GM18907 (cell line): Measurements from ENCODE around the gene TXLNG.
"Not testable (repeated sequence)": the region's sequence is repeated elsewhere in the genome, so short reads cannot be mapped to it uniquely, and the experiment has no call there.

Source experiments
- ATAC-seq: cut with Tn5 transposase; IDR thresholded peaks from one replicate; pipeline ENCODE4 v1.9.1; 2021; ENCODE audit warnings: mild to moderate bottlenecking, moderate library complexity; ENCODE audit not compliant: unreplicated experiment

TXLNG gene

GRCh38 chrX:16784440-16784839, 1.8 kb upstream of the TXLNG start:
- not testable (repeated sequence) for ATAC-seq

- ATAC-seq: peak; percentile 3
These were observed 773 bp upstream of the TXLNG start for GRCh38 chrX:16785247-16786138.

DNA sequence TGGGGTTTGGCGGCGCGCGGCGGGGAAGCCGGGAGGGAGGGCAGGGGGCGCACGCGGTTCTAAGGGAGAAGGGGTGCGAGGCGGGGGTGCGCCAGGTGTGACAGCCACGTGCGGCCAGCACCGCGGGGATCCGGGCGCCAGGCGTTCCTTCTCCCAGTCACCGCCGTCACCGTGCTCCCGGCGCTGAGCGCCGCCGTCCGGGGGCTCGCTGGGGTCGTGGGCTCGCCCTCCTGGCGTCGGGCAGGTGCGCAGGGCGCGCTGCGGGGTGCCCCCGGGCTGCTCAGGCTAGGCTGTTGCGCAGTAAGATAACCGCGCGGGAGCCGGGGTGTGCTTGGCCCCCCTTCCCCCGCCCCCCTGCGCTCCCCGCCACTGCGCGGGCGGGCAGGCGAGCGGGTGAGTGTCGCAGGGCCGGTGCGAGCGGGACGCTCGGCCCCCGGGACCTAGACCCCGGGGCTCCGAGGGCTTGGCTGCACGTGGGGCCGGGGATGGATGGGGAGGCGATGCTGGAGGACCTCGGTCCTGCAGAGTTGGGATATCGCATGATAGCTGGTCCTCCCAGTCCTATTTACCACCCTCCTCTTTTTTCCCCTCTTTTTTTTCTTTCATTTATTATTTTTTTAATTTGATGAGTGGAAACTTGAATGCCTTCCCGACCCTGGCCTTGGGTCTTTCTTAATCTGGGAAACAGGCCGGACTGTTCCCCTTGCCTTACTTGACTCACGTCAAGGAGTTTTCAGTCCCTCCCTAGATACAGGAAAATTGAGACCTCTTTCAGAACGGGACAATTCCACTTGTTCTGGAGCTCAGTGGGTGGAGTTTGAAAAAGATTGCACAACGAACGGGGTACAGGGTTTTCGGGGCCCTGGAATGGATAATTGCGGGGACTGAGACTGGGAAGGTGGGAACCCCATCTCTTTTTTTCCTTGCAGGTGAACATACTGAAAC, 797 bp downstream of the TXLNG start:
- peak; percentile 23 for ATAC-seq

- no peak for ATAC-seq
These were observed 2.2 kb downstream of the TXLNG start for GRCh38 chrX:16788477-16788876.

DNA sequence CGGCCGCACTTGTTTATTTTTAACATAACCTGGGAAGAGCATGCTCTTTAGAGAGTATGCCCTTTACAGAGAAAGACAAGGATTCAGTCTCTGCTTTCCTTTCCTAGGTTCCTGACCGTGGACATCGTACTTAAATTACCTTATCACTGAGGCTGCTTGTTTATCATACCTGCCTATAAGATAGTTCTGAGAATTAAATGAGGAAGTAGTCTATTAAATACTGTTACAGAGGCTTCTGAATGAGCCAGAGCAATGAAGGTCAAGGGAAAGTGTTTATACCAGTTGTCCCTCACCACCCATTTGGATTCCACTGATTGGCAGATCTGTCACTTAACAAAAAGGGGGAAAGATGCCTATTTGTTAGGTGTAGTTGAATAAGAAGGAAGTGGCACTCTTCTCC, 10.0 kb downstream of the TXLNG start:
- no peak for ATAC-seq

GRCh38 chrX:16797358-16797757, 11.1 kb downstream of the TXLNG start:
- ATAC-seq: no peak

DNA sequence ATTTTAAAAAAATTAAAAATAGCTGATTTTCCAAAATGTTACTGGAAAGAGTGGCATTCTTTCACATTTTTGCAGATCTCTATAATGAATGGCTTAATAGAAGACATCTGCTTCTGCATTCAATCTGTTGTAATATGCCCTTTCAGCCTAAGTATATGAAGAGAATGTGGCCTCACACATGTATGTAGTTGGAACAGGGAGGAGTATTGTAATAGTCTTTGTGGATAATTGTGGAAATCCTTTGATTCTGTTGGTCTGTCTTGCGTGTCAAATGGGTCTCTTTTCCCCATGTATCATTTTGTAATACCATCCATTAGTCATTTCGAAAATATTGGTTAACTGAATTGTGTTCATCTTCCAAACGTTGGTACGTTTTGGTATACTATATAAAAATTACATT, 11.6 kb downstream of the TXLNG start:
- no peak for ATAC-seq

- no peak for ATAC-seq
These were observed 18.7 kb downstream of the TXLNG start for GRCh38 chrX:16804923-16805464.

- no peak for ATAC-seq
These were observed 21.3 kb downstream of the TXLNG start for GRCh38 chrX:16807548-16807947.

DNA sequence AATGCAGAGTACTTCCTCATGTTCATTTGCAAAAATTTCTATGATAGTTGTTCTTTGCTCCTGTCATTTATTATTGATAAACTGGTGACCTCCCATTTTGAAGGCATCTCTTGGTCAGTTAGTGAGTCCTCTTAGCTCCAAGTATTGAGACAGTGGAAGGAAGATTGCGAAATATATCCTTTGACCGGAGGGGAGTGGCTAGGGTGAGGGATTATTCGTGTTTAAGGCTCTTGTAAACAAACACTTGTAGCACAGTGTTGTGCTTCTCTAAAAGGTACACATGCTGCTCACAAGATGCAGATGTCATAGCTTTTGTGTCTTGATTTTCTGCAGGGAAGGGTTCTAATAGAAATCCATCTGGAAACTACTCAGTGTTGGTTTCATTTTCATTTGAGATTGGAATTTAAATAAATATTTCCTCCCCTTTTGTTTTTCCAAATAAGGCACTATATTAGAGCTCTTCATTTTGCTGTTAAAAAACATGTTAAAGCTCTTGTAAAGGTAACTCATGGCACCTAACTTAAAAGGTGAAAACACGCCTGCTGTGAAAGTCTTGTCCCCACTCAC, 21.8 kb downstream of the TXLNG start:
- no peak for ATAC-seq

DNA sequence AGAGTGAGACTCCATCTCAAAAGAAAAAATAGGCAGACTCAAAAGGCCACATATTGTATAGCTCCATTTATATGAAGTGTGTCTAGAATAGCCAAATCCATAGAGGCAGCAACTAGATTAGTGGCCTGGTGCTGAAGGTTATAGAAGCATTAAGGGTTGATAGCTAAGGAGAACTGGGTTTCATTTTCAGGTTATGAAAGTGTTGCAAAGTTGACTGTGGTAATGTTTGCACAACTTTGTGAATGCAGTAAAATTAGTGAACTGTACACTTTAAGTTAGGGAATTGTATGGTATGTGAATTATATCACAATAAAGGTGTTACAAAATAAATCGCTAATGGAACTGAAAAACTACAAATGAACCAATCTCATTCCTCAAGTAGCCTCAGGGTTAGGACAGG, 28.3 kb downstream of the TXLNG start:
- ATAC-seq: no peak

DNA sequence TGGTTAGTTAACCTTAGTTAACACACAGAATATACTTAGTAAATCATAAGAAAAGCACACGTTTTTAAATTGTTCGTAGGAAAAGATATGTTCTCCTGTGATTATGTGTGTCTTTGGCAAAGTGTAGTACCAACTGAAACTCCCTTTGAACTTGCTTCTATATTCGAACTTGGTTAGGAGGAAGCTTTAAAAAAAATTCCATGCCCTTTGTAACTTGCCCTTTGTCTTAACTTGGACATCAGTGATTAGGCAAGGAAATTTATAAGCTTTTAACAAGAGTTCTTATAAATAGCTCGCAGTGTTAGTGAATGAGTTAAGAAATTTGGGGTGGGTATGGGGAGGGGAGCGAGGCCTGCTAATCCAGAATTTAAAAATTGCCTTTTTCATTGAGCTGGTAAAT, 33.4 kb downstream of the TXLNG start:
- ATAC-seq: no peak

DNA sequence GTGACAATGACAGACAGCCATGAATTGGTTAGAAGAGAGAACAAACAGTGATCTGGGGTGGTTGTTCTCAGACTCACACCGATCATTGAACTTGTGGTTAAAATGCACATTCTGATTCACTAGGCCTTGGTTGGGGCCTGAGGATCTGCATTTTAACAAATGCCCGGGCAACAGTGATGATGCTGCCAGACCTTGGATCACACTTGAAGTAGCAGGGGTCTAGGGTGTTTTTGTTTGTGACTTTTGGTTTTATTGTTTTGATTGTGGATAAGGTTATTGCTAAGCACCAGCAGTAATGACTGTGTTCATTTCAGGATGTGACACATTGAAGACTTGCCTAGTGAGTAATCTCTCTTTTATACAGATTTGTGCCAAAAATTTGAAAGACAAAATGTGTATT, 36.5 kb downstream of the TXLNG start:
- no peak for ATAC-seq

DNA sequence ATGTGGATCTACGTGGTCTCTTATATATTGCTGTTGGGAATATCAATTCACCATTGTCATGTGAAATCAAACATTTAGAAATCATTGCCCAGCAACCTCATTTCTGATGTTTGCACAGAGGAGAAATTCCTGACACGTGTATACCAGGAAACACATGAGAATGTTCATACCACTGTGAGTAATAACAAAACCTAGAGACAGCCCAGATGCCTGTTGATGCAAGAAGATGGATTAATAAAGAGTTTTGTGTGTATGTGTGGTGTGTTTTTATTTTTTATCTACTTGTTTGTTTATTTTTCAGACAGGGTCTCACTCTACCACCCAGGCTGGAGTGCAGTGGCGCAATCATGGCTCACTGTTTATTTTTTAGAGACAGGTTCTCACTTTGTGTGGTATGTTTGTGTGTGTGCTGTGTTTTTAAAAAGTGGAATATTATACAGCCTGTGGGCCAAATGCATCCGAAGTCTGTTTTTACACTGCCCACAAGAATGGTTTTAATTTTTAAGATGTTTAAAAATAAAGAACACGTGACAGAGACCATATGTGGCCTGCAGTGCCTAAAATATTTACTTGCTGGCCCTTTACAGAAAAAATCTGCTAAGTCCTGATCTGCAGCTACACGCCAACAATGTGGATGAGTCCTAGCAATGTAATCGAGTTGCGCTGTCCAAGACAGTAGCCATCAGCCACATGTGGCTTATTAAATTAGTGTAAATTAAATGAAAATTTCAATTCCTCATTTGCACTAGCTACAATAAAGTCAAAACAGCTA, 39.2 kb downstream of the TXLNG start:
- ATAC-seq: no peak

GRCh38 chrX:16826207-16826606, 39.9 kb downstream of the TXLNG start:
- peak; percentile 61 for ATAC-seq

DNA sequence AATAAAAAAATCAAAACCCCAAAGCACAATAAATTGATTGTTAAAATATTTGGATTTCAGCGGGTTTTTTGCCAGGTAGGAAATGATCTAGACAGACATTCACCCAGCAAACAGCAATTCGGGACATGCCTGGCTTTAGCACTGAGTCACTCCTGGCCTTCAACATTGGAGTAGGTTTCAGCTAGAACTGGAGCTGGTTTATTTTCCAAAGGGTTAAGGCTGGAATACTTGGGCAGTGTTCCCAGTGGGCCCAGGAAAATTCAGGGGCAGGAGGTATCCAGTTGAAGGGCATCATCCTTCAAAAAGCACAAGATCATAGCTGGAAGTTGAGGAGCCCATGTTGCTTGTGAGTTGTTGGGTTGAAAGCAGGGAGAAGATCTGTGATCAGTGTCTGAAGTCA, 41.0 kb downstream of the TXLNG start:
- no peak for ATAC-seq

- no peak for ATAC-seq
These were observed 42.0 kb downstream of the TXLNG start for GRCh38 chrX:16828124-16828908.

- ATAC-seq: no peak
These were observed 46.0 kb downstream of the TXLNG start for GRCh38 chrX:16832301-16832700.

DNA sequence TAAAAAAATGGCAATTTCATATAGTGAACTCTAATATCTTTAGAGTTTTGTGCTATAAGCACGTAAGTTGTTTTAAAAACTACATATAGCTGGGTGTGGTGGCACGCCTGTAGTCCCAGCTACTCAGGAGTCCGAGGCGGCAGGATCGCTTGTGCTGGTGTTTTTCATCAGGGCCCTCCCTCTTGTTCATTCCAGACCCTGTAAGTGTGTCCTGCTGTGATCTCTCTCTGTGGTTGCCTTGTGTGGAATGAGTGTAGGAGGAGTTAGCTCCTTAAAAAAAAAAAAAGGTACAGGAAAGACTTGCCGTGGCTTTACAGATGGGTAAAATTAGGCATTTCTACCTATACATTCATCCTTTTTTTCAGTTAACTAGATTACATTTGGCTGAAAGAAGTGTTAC, 48.5 kb downstream of the TXLNG start:
- ATAC-seq: no peak

GRCh38 chrX:16836371-16836770, 50.1 kb downstream of the TXLNG start:
- ATAC-seq: no peak
